HL-60 (cell line): Measurements from ENCODE around the gene RASL10A.

Experiments
- DNase-seq, 2 experiments: peaks; one replicate each; pipeline ENCODE4 v3.0.0-alpha.2; 2010 to 2020; ENCODE audit warnings: low read depth in 1 of 2, low spot score in 1 of 2
- H3K27ac ChIP-seq: fragments of 250-450 bp; sonication (Bioruptor Pico); replicated peaks from 2 replicates; pipeline ENCODE4 v1.5.1; 2020; ENCODE audit warnings: mild to moderate bottlenecking, moderate library complexity
- H3K27me3 ChIP-seq: fragments of 250-450 bp; sonication (Bioruptor Pico); 2 replicates; pipeline ENCODE4 v1.5.1; 2021; ENCODE audit warnings: mild to moderate bottlenecking, moderate library complexity; ENCODE audit not compliant: insufficient read depth, poor library complexity, severe bottlenecking
- H3K4me3 ChIP-seq: replicated peaks from 2 replicates; pipeline ENCODE4 v1.5.1; 2011; ENCODE audit warnings: mild to moderate bottlenecking, control low read depth, low read length; ENCODE audit not compliant: insufficient read depth
- CTCF ChIP-seq: IDR thresholded peaks from one replicate; pipeline ENCODE4 v1.5.1; 2011; ENCODE audit warnings: low read length, control low read depth, inconsistent platforms; ENCODE audit not compliant: insufficient read depth
- GABPA ChIP-seq: IDR thresholded peaks from 2 replicates; pipeline ENCODE4 v1.6.1; 2012; ENCODE audit warnings: low read depth
- POLR2AphosphoS5 ChIP-seq: IDR thresholded peaks from 2 replicates; pipeline ENCODE4 v1.6.1; 2012; ENCODE audit warnings: low read depth
- REST ChIP-seq: IDR thresholded peaks from 2 replicates; pipeline ENCODE4 v1.6.1; 2012; ENCODE audit warnings: low read depth; ENCODE audit not compliant: insufficient replicate concordance
- SPI1 ChIP-seq: IDR thresholded peaks from 2 replicates; pipeline ENCODE4 v1.6.1; 2012; ENCODE audit warnings: low read depth, mild to moderate bottlenecking, borderline replicate concordance

The RASL10A gene

GRCh38 chr22:29312218-29313125 is 3.0 kb downstream of the RASL10A start:
- no peak for DNase-seq
- Histone ChIP-seq H3K27me3 (peaks cover 45% of the 10 kb centered on the region), H3K4me3 (no peak overlapping the region), H3K27ac (no peak overlapping the region)
- TF ChIP-seq POLR2AphosphoS5: no peak
- no peak for TF ChIP-seq GABPA
- no peak for TF ChIP-seq REST
- TF ChIP-seq CTCF: no peak
- no peak for TF ChIP-seq SPI1

GRCh38 chr22:29311464-29312217 is 3.9 kb downstream of the RASL10A start:
- Histone ChIP-seq H3K27ac (no peak overlapping the region), H3K27me3 (peaks cover 50% of the 10 kb centered on the region), H3K4me3 (no peak overlapping the region)
- DNase-seq: no peak
- TF ChIP-seq POLR2AphosphoS5 (no peak), REST (no peak), SPI1 (no peak), GABPA (no peak), CTCF (no peak)

GRCh38 chr22:29310863-29311339 is 4.6 kb downstream of the RASL10A start:
- DNase-seq: peak; percentile 82 to 86
- peaks cover 47% of the 10 kb centered on the region for H3K27me3 ChIP-seq
- H3K27ac ChIP-seq: no peak overlapping the region
- H3K4me3 ChIP-seq: no peak overlapping the region
- TF ChIP-seq CTCF (no peak), SPI1 (no peak), REST (no peak), POLR2AphosphoS5 (no peak), GABPA (no peak)
